Left forelimb (tissue), 1 donor: Measurements from ENCODE around the gene SHANK1.
"Not testable (repeated sequence)": the region's sequence is repeated elsewhere in the genome, so short reads cannot be mapped to it uniquely, and the experiment has no call there.

ENCODE experiments used
- DNase-seq: peaks from one replicate; pipeline ENCODE4 v3.0.0-alpha.2; 2018; ENCODE audit warnings: low spot score

The SHANK1 gene

GRCh38 chr19:50633973-50634372 lies 85.6 kb downstream of the SHANK1 start:
- DNase-seq = no peak

DNA sequence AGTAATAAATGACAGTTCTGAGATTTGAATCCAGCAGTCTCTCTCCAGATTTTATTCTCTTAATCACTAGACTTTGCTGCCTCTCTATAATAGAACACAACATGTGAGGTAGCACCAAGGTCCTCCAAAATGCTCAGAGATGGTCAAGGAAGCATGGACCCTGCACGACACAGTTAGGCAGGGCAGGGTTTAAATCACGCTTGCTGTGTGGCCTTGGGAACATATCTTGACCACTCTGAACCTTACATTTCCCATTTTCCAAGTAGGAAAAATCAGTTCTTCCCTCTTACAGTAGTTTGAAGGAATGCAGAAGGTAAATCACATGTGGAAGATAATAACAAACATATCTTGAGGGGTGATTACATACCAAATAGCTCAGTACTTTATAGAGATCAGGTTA lies 86.2 kb downstream of the SHANK1 start:
- DNase-seq = no peak

DNA sequence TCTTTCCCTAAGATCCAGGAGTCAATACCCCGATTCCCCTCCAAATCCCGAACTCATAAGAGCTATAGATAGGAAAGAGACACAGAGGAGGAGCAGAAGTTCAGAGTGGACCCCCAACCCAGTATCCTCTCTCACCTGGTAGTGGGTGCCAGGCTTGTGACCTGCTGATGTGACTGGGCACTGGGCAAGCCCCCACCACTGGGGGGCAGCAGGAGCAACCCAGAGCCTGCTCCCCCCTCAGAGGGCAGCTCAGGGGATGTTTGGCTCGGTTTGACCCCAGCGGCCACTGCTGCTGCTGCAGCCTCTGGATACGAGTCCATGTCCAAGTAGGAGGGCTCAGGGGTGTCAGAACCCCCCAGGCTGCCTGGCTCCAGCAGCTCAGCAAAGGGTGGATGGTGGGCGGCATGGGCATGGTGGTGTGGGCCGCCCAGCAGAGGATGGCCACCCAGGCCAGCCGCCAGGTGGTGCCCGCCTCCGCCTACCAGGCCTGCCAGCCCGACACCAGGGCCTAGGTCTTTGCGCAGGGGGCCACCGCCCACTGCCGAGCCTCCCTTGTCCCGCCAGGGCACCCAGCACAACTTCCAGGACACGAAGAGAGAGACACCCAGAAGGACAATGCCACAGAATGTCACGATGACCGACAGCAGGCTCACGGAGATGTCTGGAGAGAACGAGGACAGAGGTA lies 87.3 kb downstream of the SHANK1 start:
- no peak for DNase-seq

DNA sequence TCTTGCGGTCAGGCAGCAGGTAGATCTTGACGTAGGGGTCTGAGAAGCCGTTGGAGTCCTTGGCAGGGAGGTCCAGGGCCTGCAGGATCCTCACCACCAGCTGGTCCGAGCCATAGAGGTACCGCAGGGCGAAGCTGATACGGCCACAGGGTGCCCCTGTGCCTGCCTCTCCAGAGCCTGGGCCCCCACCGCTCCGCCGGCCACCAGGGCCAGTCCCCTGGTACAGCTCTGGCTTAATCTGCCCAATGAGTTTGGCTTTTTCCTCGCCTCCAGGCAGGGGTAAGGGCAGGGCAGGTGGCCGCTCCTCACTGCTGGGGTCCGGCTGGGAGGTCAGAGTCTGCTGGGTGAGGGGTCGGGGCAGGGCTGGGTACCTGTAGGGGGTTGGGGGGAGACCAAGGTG lies 89.8 kb downstream of the SHANK1 start:
- DNase-seq = no peak

DNA sequence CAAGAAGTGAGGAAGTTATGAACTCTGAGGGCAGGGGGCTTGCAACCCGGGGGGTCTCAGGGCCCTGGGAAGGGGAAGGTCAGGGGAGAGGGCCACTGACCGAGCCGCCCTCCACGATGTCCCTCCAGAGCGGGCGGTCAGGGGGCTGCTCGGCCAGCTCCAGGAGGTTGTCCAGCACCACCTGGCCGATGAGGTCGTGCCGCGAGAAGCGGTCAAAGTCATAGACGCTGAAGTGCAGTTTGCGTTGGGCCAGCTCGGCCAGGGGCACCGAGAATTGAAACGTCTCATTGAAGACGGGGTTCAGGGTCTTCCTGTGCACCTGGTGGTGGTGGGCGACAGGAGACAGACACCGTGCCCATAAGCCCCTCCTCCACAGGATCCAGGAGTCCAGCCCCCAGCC lies 90.4 kb downstream of the SHANK1 start:
- DNase-seq = no peak

- DNase-seq = no peak
These were observed 91.1 kb downstream of the SHANK1 start for GRCh38 chr19:50628551-50628950.

- no peak for DNase-seq
These were observed 91.5 kb downstream of the SHANK1 start for GRCh38 chr19:50628146-50628545.

GRCh38 chr19:50626795-50627194 lies 92.8 kb downstream of the SHANK1 start:
- no peak for DNase-seq

DNA sequence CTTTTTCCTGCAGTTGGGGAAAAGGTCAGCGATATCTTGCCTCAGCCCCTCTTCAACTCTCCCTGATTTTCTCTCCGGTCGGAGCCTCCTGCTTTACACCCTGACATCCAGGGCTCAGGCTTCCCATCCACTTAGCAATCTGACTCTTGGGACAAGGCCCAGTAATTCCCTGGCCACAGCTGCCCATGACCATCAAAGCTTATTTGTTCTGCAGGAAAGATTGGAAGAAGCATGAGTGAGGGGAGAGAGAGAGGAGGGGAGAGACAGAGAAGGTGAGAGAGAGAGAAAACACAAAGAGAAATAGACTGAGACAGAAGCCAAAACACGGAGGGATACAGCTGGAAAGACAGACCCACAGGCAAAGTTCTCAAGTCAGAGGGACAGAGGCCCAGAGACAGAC lies 93.6 kb downstream of the SHANK1 start:
- no peak for DNase-seq

- no peak for DNase-seq
These were observed 94.5 kb downstream of the SHANK1 start for GRCh38 chr19:50624949-50625600.

DNA sequence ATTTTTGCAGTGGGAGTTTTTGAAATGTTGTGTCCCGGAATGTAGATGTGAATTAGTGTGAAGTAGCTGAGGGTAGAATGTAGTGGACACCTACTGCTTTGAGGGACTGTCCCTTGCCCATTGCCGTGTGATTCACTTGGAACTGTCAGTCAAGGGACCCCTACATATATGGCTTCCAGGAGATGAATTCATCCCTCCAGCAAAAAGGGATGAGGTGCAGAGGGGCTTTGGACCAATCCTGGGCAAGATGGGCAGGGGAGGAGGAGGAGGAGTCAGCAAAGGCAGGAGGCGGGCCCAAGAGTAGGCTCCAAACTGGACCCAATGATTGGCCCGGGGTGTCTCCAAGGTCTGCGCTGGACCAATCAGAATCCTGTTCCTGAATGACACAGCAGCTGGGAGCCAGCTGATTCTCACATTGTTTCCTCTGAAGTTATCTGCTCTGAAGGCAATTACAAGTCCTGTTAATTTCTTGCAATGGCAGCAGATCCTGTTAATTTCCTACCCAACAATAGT lies 99.2 kb downstream of the SHANK1 start:
- DNase-seq = not testable (repeated sequence)

- DNase-seq = not testable (repeated sequence)
These were observed 100.4 kb downstream of the SHANK1 start for GRCh38 chr19:50619184-50619583.

DNA sequence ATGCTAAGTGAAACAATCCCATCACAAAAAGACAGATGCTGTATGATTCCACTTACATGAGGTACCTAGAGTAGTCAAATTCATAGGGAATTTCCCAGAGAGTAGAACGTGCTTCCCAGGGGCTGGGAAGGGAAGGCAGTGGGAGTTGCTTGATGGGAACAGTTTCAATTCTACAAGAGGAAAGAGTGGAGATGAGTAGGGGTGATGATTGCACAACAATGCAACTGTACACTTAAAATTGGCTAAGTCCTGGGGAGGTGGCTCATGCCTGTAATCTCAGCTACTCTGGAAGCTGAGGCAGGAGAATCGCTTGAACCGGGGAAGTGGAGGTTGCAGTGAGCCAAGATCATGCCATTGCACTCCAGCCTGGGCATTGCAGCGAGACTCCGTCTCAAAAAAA lies 101.2 kb downstream of the SHANK1 start:
- DNase-seq = not testable (repeated sequence)

- DNase-seq = not testable (repeated sequence)
These were observed 106.8 kb downstream of the SHANK1 start for GRCh38 chr19:50612504-50613404.
